DMS 273 treated with DMSO at 0.1 percent for 48 hours (cell line): ENCODE data around the gene NR2E1.

Source experiments
- DNase-seq: peaks from one replicate; lab custom pipeline; 2025; lab: John Stamatoyannopoulos, UW

The NR2E1 gene

GRCh38 chr6:108171291-108171917 is 5.6 kb downstream of the NR2E1 start:
- no peak for DNase-seq

DNA sequence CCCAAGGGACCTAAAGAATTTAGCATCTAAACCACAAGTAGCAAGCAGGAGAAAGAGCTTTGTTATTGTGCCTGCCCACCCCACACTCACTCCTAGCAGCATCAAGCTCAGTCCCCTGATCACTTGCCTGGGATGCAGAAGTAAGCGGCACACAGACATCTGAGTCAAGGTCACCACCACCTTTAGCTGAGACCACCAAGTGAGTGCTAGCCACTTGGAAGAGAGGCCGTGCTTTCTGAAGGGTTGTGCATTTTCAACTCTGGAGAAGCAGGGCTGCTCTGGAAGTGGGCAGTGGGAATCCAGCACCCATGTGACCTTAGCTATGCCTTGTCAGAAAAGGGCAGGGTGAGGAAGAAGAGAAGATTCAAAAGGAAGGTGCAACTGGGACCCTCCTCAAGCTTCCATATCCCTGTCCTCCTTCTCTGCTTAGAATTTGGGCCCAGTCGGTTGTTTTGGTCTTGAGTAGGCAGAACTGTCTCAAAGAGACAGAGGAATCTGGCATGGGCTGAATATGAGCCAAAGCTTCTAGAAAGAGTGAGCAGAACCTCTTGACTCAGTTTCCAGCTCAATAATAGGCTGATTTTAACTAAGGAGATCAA is 6.2 kb downstream of the NR2E1 start:
- DNase-seq: no peak

DNA sequence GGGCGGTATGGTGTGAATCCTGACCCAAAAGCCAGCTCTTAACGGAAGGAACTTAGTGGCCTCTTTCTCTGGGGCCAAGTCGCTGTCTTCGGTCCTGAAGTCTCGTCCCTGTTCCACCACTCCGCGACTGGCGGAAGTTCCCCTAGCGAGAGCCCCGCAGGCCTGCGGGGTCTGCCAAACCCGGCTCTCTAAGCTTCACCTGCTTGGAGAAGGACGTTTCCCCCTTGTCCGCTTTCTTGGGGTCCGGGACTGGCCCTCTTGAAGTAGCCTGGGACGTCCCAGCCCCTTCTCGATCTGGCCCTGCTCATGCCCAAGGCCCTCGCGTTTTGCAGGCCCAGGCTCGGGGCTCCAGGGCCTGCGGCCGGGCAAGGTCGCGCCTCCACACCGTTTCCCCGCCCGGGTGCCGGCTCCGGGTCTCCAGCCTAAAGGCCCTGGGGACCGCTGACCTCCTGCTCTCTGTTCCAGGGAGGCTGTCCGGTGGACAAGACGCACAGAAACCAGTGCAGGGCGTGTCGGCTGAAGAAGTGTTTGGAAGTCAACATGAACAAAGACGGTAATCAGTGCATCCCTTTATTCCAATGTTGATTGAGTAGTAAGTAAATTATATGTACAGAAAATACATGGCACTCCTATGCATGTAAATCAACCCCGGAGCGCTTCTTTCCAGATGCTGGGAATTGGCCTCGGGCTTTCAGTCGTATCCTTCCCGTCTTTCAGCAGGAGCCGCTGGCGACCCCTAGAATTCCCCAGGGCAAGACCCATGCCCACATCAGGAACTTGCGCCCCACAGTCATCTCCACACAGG is 8.8 kb downstream of the NR2E1 start:
- no peak for DNase-seq

GRCh38 chr6:108175176-108175591 is 9.4 kb downstream of the NR2E1 start:
- DNase-seq: no peak

GRCh38 chr6:108175592-108176279 is 9.9 kb downstream of the NR2E1 start:
- no peak for DNase-seq

- DNase-seq: no peak
These were observed 10.7 kb downstream of the NR2E1 start for GRCh38 chr6:108176281-108177089.

GRCh38 chr6:108179741-108180140 is 13.9 kb downstream of the NR2E1 start:
- no peak for DNase-seq

DNA sequence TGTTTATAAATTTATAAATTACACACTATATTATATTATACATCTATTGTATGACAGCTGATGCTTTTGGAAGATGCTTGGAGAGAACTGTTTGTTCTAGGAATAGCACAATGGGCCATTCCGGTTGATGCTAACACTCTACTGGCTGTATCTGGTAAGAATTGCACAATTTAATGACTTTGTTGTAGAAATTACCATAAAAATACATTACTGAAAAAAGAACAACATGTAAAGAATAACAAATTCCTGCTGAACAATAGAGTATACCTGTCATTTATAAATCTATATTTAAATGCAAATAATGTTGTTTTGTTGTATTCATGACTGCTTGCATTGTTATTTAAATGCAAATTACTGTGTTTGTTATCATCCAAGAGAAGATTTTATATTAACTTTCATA is 14.4 kb downstream of the NR2E1 start:
- no peak for DNase-seq

- no peak for DNase-seq
These were observed 15.0 kb downstream of the NR2E1 start for GRCh38 chr6:108180776-108181175.

GRCh38 chr6:108186226-108186625 is 20.4 kb downstream of the NR2E1 start:
- DNase-seq: no peak

DNA sequence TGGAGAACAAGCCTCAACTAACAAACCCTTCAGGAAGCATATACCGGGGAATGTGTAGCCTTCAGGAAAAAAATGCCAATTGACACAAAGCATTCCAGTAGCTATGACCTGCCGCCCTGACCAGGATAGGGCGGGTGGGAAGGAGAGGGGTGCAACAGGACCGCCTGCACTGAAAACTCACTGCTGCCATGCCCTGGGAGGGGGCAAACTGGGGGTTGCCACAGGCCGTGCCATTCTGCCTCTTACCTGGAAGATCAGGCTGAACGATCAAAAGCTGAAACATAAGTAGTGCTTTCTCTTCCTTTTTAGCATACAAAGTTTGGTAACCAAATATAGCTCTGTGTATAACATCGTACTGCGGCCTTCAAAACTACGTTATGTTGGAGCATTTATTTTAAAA is 21.7 kb downstream of the NR2E1 start:
- DNase-seq: no peak

DNA sequence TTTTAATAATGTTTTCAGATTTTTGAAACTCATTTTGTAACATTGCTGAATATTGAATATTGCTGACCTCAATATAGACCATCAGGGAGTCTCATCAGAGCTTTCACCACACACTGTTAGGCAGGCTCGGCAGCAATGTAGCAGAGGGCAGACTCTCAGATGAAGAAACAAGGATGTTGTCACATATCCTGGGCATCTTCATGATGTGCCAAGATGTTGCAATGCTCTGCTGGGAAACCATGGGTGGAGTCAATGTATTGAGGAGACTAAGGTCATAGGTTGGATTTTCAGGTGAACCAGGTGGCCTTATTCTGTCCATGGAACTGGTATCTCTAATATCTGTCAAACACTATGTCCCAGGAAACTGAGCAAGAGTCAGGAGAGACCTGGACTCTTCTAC is 27.3 kb downstream of the NR2E1 start:
- no peak for DNase-seq

DNA sequence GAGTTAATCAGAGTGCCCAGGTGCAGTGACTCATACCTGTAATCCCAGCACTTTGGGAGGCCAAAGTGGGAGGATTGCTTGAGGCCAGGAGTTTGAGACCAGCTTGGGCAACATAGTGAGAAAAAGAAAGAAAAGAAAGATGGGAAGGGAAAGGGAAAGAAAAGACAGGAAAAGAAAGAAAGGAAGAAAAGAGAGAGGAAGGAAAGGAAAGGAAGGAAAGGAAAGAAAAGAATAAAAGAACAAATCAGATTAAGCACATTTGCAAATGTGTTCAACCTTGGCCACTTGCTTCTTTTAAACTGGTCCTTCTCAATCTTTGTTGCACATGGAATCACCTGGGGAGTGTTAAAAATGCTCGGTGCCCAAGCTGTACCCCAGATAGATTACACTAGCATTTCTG is 28.0 kb downstream of the NR2E1 start:
- no peak for DNase-seq

DNA sequence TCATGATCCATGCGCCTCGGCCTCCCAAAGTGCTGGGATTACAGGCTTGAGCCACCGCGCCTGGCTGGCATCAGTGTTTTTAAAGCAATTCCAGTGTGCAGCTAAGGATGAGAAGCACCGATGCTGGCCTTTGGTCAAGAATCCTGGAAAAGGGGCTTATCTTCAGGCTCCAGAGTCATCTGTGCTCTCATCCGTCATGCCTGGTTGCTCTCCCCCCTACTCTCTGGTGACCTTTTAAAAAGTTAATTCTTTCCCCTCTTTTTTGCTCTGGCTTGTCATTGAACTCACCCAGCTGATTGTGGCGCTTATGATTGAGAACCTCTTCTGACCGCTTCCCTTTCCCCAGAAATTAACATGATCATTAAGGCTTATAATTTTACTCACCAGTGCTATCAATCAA is 28.7 kb downstream of the NR2E1 start:
- DNase-seq: no peak

- DNase-seq: no peak
These were observed 29.4 kb downstream of the NR2E1 start for GRCh38 chr6:108195209-108195608.

DNA sequence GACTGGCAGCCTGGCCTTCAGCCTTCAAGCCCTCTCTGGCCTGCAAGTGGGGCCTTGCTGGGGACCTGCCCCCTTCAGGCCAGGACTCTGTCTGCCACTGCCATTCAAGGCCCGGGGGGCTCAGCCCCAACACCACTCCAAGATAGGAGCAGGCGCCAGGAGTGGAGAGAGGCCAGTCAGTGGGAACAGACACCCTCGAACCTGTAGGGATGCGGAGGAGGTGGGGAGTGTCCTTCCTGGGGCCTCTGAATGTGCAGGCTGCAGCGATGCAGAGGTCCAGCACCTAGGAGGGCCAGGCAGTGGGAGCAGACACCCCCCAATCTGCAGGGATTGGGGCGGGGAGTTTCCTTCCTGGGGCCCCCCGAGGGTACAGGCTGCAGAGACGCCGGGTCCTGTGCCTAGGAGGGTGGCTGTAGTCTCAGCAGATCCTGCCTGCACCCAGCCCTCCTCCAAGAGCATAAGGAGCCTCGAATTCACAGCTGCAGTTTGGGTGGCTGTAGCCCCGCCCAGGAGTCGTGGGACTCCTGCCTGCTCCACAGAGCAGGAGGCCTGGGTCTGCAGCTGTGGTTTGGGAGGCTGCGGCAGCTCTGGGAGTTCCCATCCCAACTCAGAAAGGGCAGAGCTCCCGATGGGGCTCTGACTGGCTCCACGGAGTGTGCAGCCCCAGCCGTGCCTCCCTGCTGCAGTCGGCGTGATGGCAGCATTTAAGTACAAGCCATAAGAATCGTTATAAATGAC is 33.1 kb downstream of the NR2E1 start:
- no peak for DNase-seq

DNA sequence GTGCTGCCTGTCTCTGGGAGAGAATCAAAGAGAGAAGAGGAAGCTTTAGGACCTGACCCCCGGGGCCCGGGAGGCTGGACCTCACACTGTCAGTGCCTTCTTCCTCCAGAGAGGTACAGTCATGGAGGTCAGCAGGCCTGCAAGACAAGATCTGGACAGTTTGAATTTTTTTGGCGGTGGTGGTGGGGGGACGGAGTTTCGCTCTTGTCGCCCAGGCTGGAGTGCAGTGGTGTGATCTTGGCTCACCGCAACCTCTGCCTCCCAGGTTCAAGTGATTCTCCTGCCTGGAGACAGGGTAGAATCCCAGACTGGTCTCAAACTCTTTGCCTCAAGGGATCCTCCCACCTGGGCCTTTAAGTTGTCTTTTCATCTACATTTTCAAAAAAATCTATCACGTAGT is 34.4 kb downstream of the NR2E1 start:
- DNase-seq: no peak

DNA sequence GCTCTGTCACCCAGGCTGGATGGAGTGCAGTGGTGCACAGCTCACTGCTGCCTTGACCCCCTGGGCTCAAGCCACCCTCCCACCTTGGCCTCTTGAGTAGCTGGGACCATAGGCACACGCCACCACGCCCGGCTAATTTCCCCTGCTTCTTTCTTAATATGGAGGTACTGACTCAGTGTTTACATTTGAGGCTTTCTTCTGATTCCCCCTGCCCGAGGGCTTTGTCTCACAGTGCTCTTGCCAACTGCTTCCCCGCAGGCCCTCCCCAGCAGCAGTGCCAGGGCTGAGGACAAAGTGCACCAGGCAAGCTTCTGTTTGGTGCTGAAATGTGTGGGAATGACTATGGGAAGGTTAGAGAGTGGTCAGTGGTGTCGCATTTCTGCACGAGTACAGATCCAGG is 34.8 kb downstream of the NR2E1 start:
- DNase-seq: no peak

DNA sequence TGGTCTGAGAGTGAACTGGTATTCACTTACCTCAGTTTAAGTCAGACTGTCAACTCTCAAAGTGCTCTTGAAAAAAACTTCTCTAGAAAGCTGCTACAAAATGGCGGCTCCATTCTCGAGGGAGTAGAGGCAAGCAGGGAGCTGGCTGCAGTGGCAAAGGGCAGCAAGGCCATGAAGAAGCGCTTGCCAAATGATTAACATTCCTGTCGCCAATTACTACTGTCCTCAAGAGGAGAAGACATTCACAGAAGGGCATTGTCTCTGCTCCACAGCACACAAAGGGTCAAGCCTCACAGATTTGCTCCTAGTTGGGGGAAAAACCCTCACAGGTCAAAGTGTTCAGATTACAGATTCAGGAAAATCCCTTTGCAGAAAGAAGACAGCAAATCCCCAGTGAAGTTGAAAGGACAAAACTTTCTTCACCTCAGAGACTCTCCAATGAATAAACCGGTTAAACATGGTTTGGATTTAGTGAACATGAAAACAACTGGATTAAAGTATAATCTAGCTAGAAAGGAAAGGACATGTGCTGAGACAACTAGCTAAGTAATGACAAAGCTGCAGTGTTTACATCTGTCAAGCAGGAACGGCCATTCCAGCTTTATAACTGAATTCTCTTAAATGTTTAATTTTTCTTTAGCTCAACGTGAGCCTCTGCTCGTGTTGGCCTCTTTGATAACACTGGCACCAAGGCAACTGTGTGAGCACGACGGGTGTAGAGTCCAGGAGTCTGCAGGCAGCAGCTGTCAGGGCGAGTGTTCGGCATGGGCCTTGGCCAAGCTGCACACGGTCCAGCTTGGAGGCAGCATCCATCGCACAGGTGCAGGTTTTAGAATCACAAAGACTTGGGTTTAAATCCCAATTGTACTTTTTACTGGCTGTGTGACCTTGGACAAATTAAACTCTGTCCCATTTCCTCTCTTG is 37.6 kb downstream of the NR2E1 start:
- no peak for DNase-seq

DNA sequence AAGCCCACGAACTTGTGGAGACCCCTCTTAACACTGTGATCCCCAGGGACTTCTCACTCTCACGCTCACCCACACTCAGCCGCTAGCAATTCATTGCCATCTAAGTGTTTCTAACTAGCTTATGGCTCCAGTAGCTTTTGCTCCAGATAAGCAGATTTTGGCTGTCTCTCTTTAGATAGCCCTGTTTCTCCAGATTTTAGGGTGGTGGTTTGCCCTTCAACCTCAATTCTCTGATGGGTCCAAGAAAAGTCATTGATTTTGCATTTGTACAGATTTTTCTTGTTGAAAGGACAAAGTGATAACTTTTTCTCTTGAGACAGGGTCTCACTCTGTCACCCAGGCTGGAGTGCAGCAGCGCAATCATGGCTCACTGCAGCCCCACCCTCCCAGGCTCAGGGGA is 41.2 kb downstream of the NR2E1 start:
- DNase-seq: no peak
